HG02763 (cell line): Measurements from ENCODE around the gene CLDN7.

Experiments used
- ATAC-seq: cut with Tn5 transposase; IDR thresholded peaks from one replicate; pipeline ENCODE4 v1.9.1; 2021; ENCODE audit warnings: mild to moderate bottlenecking, moderate library complexity; ENCODE audit not compliant: unreplicated experiment

The CLDN7 gene

DNA sequence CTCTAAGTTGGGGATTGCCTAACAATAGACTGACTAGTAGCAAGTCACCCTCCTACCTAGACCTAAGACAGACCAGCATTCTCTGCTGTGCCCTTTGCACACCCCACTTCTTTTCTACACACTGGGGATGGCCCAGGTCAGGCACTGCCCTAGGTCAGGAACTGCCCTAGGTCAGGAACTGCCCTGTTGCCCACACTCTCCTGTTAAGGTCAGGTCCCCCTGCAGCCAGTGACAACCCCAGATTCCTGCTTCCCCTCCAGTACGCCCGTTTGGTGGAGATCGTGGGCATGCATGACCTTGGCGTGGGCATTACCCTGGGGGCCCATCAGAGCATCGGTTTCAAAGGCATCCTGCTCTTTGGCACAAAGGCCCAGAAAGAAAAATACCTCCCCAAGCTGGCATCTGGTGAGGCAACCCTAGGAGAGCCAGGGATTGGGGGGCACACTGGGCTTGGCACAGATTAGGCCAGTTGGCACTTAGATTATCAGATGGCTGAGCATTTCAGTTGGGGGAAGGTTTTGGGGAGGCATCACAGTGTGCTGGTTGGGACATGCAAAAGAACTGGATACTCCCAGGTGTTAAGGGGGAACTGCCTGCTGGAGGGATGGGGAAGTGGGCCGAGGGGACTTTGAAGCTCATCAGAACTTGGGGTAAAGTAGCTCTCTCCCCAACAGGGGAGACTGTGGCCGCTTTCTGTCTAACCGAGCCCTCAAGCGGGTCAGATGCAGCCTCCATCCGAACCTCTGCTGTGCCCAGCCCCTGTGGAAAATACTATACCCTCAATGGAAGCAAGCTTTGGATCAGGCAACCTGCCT lies 40.8 kb downstream of the CLDN7 start:
- no peak for ATAC-seq

DNA sequence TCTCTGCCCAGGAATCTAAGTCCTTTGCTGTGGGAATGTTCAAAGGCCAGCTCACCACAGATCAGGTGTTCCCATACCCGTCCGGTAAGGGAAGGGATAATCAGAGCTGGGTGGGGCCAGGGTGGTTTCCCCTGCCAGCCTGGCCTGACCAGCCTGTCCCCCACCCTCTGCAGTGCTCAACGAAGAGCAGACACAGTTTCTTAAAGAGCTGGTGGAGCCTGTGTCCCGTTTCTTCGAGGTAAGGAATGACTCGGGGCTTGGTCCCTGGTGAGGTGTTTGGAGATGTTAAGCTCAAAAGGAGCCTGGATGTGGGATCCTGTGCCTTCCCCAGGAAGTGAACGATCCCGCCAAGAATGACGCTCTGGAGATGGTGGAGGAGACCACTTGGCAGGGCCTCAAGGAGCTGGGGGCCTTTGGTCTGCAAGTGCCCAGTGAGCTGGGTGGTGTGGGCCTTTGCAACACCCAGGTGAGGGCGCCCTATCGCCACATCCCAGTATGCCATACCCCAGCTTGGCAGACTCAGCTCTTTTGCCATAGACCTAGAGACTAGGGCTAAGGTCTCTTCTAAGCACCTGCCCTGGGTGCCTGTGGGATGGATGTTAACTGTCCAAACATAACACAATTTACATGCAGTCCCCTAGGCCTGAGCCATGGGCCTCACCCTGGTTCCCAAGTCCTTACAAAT lies 41.5 kb downstream of the CLDN7 start:
- no peak for ATAC-seq

DNA sequence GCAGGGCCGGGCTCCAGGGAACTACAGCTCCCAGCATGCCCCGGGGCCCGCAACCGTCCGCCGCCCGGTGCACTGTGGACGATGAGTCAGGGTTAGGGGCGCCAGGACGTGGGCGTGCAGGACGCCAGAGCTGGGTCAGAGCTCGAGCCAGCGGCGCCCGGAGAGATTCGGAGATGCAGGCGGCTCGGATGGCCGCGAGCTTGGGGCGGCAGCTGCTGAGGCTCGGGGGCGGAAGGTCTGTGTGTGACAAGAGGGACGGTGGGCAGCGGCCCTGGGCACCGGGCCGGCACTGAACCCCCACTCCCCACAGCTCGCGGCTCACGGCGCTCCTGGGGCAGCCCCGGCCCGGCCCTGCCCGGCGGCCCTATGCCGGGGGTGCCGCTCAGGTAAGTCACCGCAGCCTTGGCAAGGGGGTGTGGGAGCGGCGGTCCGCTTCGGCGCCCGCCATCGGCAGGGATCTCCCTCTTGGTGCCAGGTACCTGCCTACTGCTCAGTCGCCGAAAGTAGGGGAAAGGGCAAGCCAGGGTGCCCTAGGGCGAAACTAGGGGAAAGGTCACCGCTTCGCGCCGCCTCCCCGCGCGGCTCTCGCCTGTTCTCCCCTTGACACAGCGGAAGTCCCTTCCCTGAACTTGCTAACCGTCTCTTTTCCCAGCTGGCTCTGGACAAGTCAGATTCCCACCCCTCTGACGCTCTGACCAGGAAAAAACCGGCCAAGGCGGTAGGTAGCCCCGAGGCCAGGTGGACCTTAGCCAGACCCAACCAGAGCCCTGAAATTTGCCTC lies 42.3 kb downstream of the CLDN7 start, which contains the start of the genes ACADVL and DLG4:
TSS of gene ACADVL (plus strand) at position 127 of the 781 bp plus-strand sequence. CDS start at position 174, 47 bp downstream.
TSS of gene DLG4 (minus strand) at position 25 of the 781 bp plus-strand sequence.
- peak; percentile 62 for ATAC-seq

DNA sequence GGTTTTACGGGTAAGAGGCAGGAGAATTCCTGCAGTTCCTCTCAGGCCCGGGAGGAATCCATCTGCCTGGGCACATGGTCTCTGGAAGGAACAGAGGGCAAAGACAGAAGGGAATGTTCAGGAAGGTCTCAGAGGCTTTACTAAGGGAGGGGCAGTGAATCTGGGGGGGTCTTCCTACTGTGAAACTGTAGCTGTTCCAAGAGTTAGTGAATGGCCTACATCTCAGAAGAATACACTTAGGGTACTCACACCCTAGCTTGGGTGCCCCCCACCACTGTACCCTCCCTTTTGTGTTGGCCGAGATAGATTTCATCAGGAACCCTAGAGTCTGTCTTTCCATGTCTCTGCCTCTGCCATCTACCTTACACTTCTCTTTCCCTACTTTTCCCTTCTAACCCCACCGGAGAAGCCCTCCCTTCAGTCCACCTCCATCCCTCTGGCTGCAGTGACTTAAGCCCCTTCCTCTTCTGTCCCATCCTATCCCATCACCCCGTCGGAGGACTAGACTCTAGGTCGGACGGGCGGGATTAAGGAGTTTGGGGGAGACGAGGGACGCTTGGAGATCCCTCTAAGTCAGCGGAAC lies 43.0 kb downstream of the CLDN7 start:
- no peak for ATAC-seq

DNA sequence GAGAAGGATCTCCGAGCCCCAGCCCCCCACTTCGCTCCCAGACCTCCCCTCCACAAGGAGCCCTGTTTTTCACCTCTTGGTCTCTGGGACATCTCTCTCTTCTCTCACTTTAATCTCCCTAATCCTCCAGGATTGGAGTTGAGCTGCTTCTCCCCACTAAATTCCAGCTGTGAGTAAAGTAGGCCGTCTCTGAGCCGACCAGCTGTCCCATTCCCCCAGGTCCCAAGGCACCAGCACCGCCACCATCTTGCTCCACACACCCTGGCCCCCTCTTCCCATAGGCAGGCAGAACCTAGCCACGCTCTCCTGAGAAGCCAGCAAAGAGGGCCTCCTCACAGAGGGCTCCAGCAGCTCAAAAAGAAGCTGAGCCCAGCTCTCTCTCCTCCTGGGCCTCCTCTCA lies 43.5 kb downstream of the CLDN7 start:
- no peak for ATAC-seq

DNA sequence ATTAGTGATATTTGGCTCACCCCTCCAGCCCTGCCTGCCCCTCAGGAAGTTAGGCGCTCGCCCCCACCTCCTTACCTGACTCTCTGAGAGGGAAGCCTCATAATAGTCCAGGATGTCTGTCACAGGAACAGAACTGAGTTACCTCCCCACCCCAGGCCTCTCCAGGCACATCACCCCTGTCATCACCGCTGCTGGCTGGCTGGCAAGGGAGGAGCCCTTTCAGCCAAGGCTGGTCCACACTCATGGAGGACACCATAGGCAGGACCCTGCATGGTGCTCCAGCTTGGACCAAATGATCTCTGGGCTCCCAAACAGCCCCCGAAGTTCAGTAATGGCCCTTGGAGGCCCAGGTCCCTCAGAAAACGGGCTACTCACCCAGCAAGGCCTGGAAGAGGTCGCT lies 44.1 kb downstream of the CLDN7 start:
- ATAC-seq = no peak

DNA sequence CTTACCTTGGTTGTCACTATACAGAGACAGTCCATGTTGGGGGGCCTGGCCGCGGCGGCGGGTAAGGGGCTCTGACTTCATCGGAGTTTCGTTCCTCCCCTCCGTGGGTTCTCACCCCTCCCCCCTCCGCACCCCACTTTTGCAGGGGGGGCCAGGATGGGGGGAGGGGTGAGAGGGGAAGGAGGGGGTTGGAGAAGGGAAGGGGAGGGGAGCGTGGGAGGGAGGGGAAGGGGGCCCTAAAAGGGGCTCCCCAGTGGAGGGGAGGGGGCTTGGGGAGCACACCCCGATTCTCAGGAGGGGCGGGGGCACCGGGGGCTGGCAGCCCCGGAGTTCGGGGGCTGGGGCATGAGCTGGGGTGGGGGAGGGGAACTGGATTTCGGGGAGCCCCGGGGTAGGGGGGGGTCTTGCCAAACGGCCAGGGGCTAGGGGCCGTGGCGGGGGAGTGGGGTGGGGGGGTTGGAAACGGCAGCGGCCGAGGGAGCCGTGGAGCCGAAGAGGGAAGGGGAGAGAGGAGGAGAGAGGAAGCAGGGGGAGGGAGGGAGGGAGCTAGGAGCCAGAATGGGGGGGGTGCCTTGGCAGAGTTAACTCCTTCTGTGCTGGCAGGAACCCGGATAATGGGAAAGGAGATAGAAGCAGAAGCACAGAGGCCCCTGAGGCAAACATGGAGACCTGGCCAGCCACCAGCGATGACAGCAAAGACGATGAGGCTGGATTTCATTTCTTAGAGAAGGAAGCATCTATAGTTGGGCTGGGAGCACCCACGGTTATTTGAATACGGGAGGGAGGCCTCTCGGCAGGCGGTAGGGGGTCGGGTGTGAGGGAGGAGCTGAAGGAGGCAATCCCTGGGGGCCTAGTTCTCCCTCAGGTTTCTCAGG lies 44.9 kb downstream of the CLDN7 start:
- no peak for ATAC-seq

DNA sequence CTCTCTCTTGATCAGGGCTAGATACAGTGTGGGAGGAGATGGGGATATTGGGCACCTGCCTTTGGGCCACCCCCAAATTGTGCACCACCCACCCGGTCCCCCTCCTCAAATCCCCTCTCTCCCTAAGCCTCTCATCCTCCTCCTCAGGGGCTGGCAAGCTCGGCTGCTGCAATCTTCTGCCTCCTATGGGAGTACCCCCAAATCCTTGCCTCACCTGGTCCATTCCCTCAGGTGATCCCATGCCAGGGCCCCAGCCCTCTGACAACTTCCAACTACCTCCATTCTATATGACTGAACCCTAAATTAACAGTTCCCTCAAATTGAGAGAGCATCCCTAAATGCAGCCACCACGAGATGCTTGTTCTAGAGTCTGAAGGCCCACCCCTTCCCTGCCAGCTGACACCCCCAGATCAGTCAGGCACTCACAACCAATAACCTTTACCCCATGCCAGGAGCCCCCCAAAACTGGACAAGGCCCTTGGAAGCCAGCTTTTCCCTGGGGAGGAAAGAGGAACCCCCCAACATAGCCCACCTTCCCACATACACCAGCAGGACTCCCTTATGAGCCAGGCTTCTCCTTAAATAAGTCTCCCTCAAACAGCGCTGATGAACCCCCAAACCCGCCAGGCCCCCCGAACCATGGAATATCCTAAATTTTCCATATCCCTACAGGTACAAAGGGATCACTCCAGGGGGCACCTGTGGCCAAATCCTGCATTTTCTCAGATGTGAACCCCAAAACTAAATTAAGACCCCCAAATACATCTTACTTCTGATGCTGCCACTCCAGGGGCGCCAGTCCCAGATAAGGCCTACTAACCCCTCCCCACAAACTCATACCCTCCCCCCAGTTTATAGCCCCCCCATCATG lies 45.8 kb downstream of the CLDN7 start:
- ATAC-seq = no peak

DNA sequence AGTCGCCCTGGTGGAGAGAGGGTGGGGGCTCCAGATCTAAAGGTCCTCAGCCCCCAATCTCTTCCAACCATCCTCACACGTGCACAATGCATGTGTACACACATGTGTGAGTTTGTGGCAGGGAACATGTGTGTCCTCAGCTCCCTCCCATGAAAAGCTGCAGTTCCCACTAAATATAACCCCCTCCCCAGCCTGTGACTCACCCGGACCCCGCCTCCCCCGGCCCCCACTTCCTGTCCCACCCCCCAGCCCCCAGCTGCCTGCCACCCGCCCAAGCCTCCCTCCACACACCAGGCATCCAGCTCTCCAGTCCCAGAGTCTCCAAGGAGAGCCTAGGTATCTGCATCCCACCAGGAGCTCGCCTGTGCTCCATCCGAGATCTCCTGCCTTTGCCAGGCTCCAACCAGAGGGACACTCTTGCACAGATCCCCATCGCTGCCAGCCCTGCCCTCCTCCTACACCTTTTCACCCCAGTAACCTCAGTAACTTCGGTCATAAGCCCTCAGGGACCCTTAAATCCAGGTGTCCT lies 46.6 kb downstream of the CLDN7 start:
- ATAC-seq = no peak

DNA sequence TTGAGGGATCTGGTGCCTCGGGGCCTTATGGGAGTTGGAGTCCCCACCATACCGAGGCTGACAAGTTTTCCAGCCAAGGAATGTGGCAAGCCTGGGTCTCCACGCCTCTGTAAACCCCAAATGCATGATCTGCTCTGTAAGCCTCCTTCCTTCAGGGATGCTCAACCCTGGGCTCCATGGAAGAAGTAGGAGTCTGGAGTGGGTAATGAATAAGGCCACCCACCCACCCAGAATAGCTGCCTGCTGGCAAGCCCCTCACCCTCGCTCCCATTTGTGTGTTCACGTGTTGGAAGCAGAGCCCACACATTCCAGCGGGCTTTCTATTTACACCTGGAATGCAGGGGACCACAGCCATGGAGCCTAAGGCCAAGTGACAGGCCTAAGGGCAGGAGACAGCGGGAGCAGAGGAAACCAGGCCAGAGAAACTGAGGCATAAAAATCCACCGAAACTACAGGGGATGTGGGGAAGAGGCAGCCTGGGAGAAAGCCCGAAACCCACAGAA lies 47.1 kb downstream of the CLDN7 start:
- no peak for ATAC-seq

DNA sequence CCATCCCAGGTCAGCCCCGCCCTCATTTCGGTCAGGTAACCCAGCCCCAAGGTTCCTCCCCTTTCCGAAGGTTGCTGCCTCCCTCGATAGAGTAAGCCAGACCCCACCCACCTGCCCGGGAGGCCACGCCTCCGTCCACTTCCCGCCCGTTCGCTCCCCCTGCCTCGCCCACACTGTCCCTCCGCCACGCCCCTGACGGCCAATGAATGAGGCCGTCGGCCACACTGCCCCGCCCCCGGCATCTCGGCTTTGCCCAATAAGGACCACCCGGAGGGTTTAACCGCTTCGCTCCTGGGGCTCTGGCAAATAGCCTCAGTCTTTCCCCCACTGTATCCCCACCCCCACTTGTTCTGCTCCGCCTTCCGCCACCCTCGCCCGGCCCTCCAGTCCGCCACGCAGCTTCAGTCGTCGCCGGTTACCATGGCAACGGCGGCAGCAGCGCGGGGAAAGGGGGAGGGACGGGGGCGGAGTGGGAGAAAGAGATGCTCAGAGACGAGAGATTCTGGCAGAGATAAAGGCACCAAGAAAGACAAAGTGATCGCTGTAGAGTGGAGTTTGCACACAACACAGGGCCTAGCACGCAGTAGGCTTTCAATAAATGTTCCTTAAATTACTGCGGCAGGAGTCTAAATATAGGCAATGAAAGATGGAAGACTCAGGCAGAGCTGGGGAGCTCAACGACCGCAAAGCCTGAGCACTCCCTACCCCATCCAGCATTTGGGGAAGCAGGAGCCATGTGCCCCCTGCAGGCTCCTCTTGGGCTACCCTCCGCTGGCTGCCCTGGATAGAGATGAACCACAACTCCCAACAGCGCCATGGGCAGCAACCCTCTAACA lies 47.8 kb downstream of the CLDN7 start:
- ATAC-seq = peak; percentile 81

DNA sequence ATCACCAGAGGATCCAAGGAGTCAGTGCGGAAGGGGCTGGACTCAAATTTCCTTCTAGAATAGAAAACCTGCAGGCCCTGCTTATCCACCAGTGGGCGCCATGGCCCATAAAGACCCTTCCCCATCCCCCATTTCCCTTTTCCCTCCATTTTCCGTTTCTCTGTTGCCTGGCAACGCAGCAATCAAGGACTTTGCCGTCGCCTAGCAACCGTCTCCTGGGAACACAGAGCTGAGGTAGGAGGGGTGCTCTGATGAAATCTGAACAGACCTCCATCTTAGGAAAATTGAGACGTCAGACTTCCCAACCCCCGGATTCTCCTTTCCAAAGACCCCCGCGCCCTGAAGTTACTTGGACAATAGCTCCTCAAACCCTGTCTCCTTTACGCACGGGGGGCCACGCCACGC lies 48.4 kb downstream of the CLDN7 start:
- no peak for ATAC-seq

DNA sequence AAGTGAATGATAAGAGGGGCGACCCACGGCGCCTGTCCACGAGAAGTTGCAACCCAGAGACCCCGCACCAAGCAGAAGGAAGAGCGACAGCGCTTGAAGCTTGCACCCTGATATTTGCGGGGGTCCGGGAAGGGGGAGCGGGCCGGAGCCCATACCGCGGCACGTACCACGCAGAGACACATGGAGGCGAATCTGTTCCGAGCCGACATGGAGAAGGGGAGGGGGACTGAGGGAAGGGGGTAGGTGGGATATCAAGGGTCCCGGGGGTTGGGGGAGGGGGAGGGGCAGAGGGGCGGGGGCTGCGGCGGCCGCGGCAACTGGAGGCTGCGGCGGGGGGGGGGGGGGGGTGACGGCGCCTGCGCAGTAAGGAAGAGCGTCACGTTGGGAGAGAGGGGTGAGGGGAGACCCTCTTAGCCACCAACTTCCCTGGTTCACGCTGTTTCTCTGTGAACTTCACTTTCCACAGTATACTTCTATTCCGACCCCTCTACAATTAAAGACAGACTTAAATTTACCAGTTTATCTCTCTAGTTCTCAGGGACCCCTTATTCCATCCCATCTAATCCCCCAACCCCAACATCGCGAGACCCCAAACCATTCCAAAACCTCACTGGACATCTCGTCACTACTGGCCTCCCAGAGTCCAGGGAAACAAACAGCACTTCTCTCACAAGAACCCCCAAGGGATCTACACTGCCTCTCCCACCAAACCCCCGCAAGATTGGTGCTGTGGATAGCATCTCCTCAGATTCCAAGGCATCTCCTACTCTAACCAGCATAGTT lies 50.6 kb downstream of the CLDN7 start:
- ATAC-seq = no peak
